ENCODE results near the gene TM9SF4.

Gene TM9SF4

DNA sequence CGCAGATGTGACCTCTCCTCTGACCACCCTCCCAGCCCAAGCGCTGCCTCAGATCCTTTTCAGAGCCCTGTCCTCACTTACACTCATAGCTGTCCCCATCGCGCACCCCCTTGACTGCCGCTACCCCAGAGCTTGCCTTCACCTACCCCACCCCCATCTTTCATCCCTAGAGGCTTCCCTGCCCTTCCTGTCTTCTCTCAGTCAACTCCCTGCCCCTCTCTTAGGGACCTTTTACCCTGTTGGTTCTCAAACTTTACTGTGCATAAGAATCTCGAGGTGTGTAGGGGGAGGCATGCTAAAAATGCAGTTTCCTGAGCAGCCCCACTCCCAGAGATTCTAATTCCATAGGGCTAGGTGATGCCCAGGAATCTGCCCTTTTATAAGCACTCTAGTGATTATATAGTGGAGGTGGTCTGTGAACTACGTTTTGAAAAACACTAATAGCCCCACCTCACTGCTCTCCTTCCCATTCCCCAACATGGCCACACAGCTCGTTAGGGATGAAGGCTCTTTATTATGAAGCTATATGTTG lies 725 bp downstream of the TM9SF4 start:
- TF ChIP-seq NFIC (IDR thresholded peaks at IDR 0.05) (no peak), YY1 (IDR thresholded peaks at IDR 0.05; ENCODE audit: low read depth) (no peak)

DNA sequence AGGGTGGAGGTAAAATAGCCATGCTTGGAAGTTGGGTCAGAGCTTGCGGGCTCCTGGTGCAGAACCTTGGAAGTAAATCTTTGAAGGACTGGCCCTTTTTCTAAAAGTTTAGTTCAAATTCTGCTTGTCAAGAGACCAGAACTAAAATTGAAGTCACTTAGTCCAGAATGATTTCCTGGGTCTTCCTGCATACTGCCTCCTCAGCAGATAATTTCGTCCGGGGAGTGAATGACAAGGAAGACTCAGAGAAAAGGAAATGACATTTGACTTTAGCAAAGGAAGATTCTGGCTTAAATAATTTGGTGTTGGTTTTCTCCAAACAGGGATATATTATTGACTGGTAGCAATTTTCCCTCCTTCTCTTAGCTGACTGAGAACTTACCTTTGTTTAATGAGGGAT lies 1.2 kb downstream of the TM9SF4 start:
- TF ChIP-seq, protein P1, sequence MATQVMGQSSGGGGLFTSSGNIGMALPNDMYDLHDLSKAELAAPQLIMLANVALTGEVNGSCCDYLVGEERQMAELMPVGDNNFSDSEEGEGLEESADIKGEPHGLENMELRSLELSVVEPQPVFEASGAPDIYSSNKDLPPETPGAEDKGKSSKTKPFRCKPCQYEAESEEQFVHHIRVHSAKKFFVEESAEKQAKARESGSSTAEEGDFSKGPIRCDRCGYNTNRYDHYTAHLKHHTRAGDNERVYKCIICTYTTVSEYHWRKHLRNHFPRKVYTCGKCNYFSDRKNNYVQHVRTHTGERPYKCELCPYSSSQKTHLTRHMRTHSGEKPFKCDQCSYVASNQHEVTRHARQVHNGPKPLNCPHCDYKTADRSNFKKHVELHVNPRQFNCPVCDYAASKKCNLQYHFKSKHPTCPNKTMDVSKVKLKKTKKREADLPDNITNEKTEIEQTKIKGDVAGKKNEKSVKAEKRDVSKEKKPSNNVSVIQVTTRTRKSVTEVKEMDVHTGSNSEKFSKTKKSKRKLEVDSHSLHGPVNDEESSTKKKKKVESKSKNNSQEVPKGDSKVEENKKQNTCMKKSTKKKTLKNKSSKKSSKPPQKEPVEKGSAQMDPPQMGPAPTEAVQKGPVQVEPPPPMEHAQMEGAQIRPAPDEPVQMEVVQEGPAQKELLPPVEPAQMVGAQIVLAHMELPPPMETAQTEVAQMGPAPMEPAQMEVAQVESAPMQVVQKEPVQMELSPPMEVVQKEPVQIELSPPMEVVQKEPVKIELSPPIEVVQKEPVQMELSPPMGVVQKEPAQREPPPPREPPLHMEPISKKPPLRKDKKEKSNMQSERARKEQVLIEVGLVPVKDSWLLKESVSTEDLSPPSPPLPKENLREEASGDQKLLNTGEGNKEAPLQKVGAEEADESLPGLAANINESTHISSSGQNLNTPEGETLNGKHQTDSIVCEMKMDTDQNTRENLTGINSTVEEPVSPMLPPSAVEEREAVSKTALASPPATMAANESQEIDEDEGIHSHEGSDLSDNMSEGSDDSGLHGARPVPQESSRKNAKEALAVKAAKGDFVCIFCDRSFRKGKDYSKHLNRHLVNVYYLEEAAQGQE (IDR thresholded peaks at IDR 0.05; ENCODE audit: low read depth): no peak
- TF ChIP-seq TAF1 (IDR thresholded peaks at IDR 0.05; ENCODE audit: low read depth): no peak
- no peak for TF ChIP-seq TEAD4 (IDR thresholded peaks at IDR 0.05)
- no peak for TF ChIP-seq FOXM1 (IDR thresholded peaks at IDR 0.05; ENCODE audit: borderline replicate concordance, low read depth)
- no peak for TF ChIP-seq CREB1 (IDR thresholded peaks at IDR 0.05; ENCODE audit: low read depth)
- TF ChIP-seq EGR1 (IDR thresholded peaks at IDR 0.05): no peak
- no peak for TF ChIP-seq EP300 (IDR thresholded peaks at IDR 0.05; ENCODE audit: borderline replicate concordance)
- no peak for TF ChIP-seq RAD21 (IDR thresholded peaks at IDR 0.05; ENCODE audit: low read depth)
- no peak for TF ChIP-seq ZBTB7A (IDR thresholded peaks at IDR 0.05; ENCODE audit: low read depth)
- no peak for TF ChIP-seq TCF12 (IDR thresholded peaks at IDR 0.05; ENCODE audit: low read depth)
- TF ChIP-seq YY1 (IDR thresholded peaks at IDR 0.05; ENCODE audit: low read depth): no peak
- TF ChIP-seq, protein P2, sequence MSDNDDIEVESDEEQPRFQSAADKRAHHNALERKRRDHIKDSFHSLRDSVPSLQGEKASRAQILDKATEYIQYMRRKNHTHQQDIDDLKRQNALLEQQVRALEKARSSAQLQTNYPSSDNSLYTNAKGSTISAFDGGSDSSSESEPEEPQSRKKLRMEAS (IDR thresholded peaks at IDR 0.05): no peak
- no peak for TF ChIP-seq CEBPB (IDR thresholded peaks at IDR 0.05)
- no peak for TF ChIP-seq NFIC (IDR thresholded peaks at IDR 0.05)
- TF ChIP-seq, protein P3, sequence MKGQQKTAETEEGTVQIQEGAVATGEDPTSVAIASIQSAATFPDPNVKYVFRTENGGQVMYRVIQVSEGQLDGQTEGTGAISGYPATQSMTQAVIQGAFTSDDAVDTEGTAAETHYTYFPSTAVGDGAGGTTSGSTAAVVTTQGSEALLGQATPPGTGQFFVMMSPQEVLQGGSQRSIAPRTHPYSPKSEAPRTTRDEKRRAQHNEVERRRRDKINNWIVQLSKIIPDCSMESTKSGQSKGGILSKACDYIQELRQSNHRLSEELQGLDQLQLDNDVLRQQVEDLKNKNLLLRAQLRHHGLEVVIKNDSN (IDR thresholded peaks at IDR 0.05): no peak

DNA sequence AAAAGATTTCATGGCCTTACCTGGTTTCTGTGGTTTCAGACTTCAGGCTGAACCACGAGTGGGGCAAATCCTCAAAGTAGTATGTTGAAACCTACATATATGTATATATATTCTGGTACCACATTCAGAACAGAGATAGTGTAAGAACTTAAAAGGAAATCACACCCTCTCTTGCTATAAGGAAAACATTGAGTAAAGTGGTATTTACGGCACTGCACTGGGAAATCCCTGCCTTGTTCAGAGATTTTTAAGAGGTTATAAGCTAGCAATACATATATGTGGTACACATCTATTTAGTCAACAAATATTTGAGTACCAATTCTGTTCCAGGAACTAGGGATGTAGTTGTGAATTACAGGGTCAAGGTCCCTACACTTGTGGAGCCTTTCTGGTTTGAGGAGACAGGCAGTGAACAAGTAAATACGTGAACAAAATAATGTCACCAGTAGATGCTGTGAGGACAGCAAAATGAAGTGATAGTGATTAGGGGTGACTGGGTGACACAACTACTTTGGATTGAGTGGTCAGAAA lies 1.7 kb downstream of the TM9SF4 start:
- TF ChIP-seq, protein P2 (IDR thresholded peaks at IDR 0.05): no peak
- no peak for TF ChIP-seq RAD21 (IDR thresholded peaks at IDR 0.05; ENCODE audit: low read depth)
- no peak for TF ChIP-seq CREB1 (IDR thresholded peaks at IDR 0.05; ENCODE audit: low read depth)
- TF ChIP-seq, protein P3 (IDR thresholded peaks at IDR 0.05): no peak
- no peak for TF ChIP-seq ZBTB7A (IDR thresholded peaks at IDR 0.05; ENCODE audit: low read depth)
- TF ChIP-seq FOXM1 (IDR thresholded peaks at IDR 0.05; ENCODE audit: borderline replicate concordance, low read depth): no peak
- no peak for TF ChIP-seq EP300 (IDR thresholded peaks at IDR 0.05; ENCODE audit: borderline replicate concordance)

DNA sequence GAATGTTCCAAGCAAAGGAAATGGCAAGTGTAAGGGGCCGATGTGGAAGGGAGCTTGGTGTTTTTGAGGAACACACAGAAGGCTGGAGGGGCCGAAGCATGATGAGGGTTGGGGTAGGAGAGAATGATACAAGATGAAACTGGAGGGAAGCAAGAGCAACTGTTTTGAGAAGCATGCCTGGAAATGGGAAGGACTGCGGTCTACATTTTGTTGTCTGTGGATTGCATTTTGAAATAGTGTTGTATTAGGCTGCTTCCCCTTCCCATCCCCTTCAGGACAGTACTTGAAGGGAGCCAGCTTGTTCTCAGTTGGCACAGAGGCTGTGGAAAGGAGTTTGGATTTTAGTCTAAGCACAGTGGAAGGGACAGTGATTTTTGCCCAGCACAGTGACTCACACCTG lies 2.2 kb downstream of the TM9SF4 start:
- no peak for TF ChIP-seq EP300 (IDR thresholded peaks at IDR 0.05; ENCODE audit: borderline replicate concordance)
- TF ChIP-seq, protein P1 (IDR thresholded peaks at IDR 0.05; ENCODE audit: low read depth): no peak
- TF ChIP-seq ZBTB7A (IDR thresholded peaks at IDR 0.05; ENCODE audit: low read depth): no peak
- TF ChIP-seq, protein P3 (IDR thresholded peaks at IDR 0.05): no peak
- no peak for TF ChIP-seq YY1 (IDR thresholded peaks at IDR 0.05; ENCODE audit: low read depth)
- no peak for TF ChIP-seq NFIC (IDR thresholded peaks at IDR 0.05)
- TF ChIP-seq TCF12 (IDR thresholded peaks at IDR 0.05; ENCODE audit: low read depth): no peak
- TF ChIP-seq CREB1 (IDR thresholded peaks at IDR 0.05; ENCODE audit: low read depth): no peak
- TF ChIP-seq TEAD4 (IDR thresholded peaks at IDR 0.05): no peak
- no peak for TF ChIP-seq EGR1 (IDR thresholded peaks at IDR 0.05)

DNA sequence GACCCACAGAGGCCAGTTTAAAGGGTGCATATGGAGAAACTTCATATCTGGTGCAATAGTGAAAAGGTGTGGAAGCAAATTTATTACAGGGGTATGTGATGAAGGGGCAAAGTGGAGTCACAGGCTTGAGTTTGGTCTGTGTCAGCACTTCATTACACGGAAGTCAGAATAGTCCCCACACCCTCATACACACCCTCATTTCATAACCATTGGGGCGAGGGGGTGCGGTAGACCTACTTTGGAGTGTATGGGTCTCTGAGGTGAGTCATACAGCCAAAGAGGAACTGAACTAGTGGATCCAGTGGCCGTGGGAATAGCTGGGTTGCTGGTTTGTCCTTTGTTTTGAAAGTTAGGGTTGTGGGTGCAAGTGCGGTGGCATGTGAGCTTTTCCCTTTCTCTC lies 3.3 kb downstream of the TM9SF4 start:
- TF ChIP-seq FOXM1 (IDR thresholded peaks at IDR 0.05; ENCODE audit: borderline replicate concordance, low read depth) (no peak), CREB1 (IDR thresholded peaks at IDR 0.05; ENCODE audit: low read depth) (no peak), EP300 (IDR thresholded peaks at IDR 0.05; ENCODE audit: borderline replicate concordance) (no peak), TEAD4 (IDR thresholded peaks at IDR 0.05) (no peak), TAF1 (IDR thresholded peaks at IDR 0.05; ENCODE audit: low read depth) (no peak), CEBPB (IDR thresholded peaks at IDR 0.05) (no peak), ZBTB7A (IDR thresholded peaks at IDR 0.05; ENCODE audit: low read depth) (no peak), EGR1 (IDR thresholded peaks at IDR 0.05) (no peak), RAD21 (IDR thresholded peaks at IDR 0.05; ENCODE audit: low read depth) (no peak), TCF12 (IDR thresholded peaks at IDR 0.05; ENCODE audit: low read depth) (no peak), NFIC (IDR thresholded peaks at IDR 0.05) (no peak), YY1 (IDR thresholded peaks at IDR 0.05; ENCODE audit: low read depth) (no peak)
- TF ChIP-seq, protein P1 (IDR thresholded peaks at IDR 0.05; ENCODE audit: low read depth): no peak
- TF ChIP-seq, protein P2 (IDR thresholded peaks at IDR 0.05): no peak
- TF ChIP-seq, protein P3 (IDR thresholded peaks at IDR 0.05): no peak

Data from Ishikawa (cell line).